NCI-H2227 treated with DMSO at 0.1 percent for 48 hours (cell line): ENCODE results near the gene NSD2.
A peak's percentile ranks its signal among the peaks of the same experiment; 100 is the strongest.
"Not testable (repeated sequence)": the region's sequence is repeated elsewhere in the genome, so short reads cannot be mapped to it uniquely, and the experiment has no call there.

ENCODE experiments used
- DNase-seq: peaks from one replicate; lab custom pipeline; 2025; lab: John Stamatoyannopoulos, UW

NSD2 gene

GRCh38 chr4:1899149-1900086, 28.2 kb downstream of the NSD2 start:
- peak; percentile 49 for DNase-seq

- DNase-seq: peak; percentile 57
Measured at GRCh38 chr4:1900087-1900433, 28.9 kb downstream of the NSD2 start.

- no peak for DNase-seq
Measured at GRCh38 chr4:1900624-1901023, 29.4 kb downstream of the NSD2 start.

- no peak for DNase-seq
Measured at GRCh38 chr4:1901127-1901526, 29.9 kb downstream of the NSD2 start.

DNA sequence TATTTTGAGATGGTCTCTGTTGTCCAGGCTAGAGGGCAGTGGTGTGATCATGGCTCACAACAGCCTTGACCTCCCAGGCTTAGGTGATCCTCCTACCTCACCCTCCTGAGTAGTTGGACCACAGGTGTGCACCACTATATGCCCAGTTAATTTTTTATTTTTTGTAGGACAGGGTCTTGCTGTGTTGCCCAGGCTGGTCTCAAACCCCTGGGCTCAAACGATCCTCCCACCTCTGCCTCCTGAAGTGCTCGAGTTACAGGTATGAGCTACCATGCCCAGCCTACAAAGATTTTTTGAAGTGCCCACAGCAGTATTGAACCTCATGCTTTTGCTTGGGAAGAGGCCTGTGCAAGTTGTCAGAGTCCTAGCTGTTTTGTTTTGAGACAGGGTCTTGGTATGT, 31.1 kb downstream of the NSD2 start:
- no peak for DNase-seq

DNA sequence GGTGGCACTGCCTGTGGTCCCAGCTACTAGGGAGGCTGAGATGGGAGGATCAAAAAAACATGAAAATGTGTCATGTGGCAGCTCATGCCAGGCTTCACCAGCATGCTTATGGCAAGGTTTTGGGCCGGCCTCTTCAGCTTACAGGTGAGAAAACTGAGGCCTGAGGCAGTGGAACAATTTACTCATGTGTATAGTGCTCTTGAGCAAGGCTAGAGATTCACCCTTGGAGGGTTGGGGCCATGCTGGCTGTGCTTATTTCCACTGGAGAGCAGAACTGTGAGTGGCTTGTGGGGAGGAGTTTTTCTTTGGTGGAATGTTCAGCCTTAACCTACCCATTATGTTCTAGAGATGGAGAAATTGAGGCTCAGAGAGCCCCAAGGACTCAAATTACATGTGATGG, 31.8 kb downstream of the NSD2 start:
- DNase-seq: no peak

- DNase-seq: no peak
Measured at GRCh38 chr4:1904042-1904441, 32.8 kb downstream of the NSD2 start.

DNA sequence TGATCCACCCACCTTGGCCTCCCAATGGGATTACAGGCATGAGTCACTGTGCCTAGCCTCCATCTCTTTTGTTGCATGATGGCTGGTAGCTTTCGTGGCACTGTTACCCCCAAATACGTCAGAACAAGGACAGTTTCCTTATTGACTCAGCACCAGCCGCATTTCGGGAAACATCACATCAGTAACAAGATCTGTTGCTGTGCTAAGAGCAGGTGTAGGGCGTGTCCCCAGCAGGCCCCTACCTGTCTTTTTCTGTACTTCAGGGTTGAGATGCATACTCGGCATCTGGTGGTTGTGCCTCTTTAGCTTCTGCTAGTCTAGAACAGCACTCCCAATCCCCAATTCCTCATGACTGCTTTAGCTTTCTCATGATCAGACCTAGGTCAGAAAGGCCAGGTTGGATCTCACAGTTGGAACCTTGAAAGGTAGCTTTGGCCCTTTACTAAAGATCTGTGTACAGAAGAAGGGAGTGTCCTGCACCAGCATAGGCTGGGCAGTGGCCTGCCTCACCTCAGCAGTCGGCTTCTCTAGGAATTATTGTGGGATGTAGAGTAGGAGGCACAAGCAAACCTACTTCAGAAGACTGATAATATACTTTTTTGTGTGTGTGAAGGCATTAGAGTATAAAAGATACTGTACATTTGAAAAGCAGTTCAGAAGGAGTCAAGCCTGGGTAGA, 36.8 kb downstream of the NSD2 start:
- DNase-seq: no peak

GRCh38 chr4:1909696-1910095, 38.5 kb downstream of the NSD2 start:
- DNase-seq: not testable (repeated sequence)

- DNase-seq: peak; percentile 5
Measured at GRCh38 chr4:1910643-1911042, 39.5 kb downstream of the NSD2 start.

- not testable (repeated sequence) for DNase-seq
Measured at GRCh38 chr4:1911316-1911715, 40.1 kb downstream of the NSD2 start.

GRCh38 chr4:1922821-1923220, 51.6 kb downstream of the NSD2 start:
- DNase-seq: no peak

DNA sequence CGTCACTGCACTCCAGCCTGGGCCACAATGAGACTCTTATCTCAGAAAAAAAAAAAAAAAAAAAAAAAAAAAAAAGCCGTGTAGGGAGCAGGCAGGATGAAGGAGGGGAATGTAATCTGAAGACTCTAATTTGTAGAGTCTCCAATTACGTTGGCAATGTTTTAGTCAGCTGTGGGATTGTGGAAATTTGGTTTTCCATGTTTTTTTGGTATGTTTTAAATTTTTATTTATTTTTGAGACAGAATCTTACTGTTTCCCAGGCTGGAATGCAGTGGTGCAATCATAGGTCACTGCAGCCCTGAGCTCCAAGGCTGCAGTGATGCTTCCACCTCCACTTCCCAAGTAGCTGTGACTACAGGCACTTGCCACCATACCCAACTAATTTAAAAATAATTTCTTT, 56.5 kb downstream of the NSD2 start:
- DNase-seq: no peak

DNA sequence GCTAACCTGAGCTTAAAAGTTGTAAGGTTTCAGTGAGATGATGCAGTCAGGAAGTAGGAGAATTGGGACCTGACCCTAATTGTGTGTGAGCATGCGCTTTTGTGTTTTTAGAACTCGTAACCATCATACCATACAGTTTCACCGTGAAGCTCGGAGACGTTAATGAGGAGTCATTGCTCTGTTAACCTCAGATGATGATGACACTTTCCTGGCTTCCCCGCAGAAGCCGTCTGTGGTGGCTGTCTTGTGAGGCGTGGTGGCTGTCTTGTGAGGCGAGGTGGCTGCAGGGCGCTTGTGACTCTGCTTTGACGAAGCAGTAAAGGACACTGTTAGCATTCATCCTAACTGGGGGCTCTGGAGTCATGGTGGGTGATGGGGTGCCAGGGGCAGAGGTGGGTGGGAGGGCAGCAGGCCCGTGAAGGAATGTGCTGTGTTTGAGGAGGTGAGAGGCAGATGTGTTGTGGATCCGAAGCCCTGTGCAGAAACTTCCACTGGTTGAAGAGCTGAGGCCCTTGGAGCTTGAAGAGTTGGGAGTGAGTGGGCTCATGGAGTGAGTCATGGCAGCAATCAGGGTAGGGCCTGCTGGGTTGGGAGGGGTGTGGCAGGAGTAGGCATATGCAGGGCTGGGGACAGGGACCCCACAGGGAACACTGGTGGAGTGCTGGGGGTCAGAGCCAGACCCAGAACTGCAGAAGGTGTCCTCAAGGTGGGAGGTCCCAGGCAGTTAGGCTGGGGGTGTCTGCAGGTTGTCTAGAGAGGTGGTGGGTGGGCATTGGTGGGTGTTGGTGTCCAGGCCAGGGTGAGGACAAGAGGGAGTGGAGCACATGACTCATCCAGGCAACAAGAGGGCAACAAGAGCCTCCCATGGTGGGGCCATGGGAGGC, 57.4 kb downstream of the NSD2 start:
- DNase-seq: no peak

DNA sequence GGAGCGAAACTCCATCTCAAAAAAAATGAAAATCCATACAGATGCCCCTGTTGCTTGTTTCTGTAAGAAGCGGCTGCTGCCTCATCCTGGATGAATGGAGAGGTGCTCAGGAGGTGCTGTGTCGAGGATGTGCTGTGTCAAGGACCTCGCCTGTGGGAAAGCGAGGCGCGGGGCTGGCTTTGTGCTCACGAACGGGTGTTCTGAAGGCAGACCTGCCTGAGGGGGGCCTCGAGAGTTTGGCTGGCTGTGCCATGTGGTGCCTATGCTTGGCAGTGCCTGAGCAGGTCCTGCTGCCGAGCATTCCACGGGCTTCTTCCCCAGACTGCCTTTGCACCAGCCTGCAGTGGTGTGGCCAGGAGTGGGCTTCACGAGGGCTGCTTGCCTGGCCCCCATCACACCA, 61.5 kb downstream of the NSD2 start:
- DNase-seq: no peak

DNA sequence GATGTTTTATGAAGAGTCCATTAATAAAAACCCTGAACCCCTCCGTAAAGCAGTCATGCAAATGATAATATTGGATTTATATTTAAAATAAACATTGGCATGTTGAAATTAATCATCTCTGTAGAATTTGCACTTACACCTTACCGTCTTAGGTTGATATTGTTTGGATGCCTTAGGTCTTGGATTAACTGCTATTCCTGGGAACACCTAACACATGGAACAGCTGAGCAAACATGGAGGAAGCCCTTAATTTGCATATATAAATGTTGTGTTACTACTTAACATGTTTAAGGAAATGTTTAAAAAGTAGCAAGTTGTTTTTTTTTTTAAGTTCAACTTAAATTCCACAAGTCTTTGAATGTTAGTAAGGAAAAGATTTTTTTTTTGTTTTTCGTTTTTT, 62.5 kb downstream of the NSD2 start:
- DNase-seq: no peak

GRCh38 chr4:1937550-1937949, 66.4 kb downstream of the NSD2 start:
- no peak for DNase-seq

- no peak for DNase-seq
Measured at GRCh38 chr4:1938027-1938426, 66.8 kb downstream of the NSD2 start.

DNA sequence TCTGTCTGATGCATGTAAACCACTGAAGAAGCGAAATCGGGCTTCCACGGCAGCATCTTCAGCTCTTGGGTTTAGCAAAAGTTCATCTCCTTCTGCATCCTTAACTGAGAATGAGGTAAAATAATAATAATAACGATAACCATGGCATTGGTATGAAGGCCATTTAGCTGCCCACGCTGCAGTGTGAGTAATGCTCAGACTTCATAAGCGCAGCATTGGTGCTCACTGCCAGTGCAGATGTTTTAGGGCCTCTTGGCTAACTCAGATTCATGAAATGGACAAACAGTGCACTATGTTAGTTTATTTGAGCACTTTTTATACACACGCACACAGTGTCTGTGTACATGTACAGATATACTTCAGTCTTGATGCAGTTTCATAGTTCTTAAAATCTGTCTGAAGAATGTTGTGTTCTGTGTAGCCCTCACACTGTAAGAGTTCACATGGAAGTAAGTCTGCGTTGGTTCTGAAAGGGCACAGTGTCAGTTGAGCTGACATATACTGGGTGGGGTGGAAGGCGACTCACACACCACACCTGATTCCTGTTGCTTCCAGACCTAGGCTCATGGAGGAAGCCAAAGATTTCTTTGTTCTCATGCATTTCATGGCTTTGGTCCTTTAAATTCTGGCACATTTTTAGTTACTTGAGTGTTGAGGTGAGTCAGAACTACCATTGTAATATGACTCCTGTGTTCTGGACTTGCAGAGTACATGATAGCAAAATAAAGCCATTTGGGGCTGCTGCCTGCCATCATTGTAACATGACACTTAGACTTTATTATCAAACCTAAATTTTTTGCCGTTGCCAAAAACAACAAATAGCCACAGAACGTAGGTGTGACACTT, 68.7 kb downstream of the NSD2 start:
- no peak for DNase-seq

DNA sequence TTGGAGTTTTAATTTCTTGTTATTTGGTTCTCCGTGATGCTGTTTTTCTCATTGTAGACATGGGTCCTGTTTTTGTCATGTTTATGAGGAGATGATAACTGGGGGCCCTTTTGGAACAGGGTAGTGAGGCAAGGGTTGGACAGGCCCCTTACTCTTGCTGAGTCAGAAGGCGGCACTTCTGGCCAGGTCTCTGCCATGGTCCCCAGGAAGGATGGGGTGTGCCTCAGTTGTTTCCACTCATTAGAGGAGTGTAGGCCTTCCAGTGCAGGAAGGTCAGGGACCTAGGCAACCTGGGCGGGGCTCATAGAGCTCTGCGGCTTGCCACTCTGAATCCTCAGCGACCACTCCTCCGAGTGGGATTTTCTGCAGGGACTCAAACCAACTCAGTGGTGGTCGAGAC, 69.4 kb downstream of the NSD2 start:
- DNase-seq: no peak

- DNase-seq: no peak
Measured at GRCh38 chr4:1943928-1944327, 72.7 kb downstream of the NSD2 start.
